HG03066 (cell line): Measurements from ENCODE around the gene METTL4.

Experiments used
- ATAC-seq: cut with Tn5 transposase; IDR thresholded peaks from one replicate; pipeline ENCODE4 v1.9.1; 2021; ENCODE audit warnings: low read depth; ENCODE audit not compliant: unreplicated experiment

METTL4 gene

GRCh38 chr18:2571200-2572170 lies at the start of gene METTL4, which contains the start of gene NDC80:
Gene METTL4 (minus strand): TSS chr18:2571505. CDS start chr18:2567216, 4,289 bp downstream.
Gene NDC80 (plus strand): TSS chr18:2571557. CDS start chr18:2572986, 1,429 bp downstream.
- peak; percentile 80 for ATAC-seq

DNA sequence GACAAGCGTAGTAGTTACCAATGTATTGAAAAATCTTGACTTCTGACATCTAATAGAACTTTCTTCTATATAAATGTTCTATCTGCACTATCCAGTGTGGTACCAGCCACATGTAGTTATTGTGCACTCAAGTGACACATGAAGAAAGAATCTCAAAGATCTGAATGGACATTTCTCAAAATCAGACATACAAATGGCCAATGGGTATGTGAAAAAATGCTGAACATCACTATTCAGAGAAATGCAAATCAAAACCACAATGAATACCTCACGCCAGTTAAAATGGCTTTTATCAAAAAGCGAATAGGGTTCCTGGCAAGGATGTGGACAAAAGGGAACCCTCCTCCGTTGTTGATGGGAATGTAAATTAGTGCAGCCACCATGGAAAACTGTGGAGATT lies 46.7 kb upstream of the METTL4 start:
- no peak for ATAC-seq

GRCh38 chr18:2617401-2617998 lies 46.2 kb upstream of the METTL4 start:
- ATAC-seq: no peak

DNA sequence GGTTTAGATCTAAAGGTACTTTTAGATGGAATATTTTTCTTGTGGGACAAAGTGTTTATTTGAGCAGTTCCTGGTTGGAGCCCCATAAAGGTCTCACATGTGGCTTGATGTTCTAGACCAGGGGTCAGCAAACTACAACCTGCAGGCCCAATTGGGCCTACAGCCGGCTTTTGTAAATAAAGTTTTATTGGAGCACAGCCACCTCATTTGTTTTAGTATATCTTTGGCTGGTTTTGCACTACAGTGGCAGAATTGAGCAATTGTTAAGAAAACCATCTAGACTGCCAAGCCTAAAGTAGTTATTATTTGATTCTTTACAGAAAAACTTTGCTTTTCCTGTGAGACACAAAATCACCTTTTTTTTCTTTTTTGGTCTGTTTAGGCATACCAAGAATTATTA lies 41.7 kb upstream of the METTL4 start:
- no peak for ATAC-seq

DNA sequence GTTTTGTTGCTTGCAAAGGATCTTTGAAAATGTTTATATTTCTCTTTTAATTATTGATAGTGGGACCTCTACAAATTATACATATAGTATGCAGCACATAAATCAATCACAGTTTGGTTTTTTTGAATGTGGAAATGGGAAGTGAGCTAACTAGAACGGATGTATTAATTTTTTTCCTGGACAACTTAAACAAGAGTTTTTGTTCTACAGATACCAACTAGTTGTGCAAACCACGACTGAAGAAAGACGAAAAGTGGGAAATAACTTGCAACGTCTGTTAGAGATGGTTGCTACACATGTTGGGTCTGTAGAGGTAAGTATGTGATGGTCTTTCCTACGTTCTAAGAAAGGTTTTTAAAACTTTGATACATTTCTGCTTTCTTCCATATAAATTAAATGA lies 39.2 kb upstream of the METTL4 start:
- ATAC-seq: no peak

DNA sequence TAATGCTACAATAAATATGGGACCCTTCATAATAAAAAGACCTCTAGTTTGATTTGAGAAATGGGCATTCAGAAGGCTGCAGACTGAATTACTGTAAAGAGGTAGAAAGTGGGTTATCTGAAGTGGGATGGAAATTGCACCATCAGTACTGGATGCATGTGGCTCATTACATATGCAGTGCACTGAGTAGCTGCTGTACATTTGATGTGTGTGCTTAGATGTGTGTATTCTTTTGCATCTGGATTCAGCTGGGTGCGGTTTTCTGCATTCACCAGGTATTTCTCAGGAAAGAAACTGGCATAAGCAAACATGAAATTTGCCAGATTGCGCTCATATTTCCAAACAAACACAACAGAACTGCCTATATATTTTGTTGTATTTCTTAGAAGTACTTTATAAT lies 38.3 kb upstream of the METTL4 start:
- ATAC-seq: no peak

DNA sequence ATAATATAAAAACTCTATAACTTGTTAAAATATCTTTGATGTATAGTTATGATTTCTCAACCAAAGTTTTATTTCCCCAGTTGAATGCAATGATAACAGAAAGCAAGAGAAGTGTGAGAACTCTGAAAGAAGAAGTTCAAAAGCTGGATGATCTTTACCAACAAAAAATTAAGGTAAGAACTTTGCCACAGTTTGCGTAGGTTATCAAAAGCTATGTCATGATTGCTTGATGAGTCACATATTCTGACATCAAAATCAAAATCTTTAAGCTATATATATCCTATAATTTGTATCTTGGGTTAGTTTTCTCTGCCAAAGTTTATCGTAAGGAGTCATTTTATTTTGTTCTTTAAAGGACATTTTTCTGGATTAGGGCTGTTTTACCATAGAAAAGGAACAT lies 35.0 kb upstream of the METTL4 start:
- ATAC-seq: no peak

DNA sequence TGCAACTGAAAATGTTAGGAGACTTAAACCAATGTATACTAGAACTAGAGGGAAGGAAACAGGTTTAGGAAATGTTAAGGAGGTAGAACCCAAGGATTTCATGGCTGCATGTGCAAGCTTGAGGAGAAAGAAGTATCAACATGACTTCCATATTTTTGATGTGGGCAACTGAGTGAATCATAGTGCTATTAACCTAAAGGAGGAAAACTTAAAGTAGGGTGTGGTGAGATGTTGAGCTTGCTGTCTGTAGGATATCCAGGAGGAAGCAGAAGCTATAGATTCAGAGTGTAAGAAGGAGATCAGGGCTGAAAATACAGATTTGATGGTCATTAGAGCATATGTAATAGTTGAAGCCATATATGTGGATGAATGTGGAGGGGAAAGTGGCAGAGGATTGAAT lies 31.5 kb upstream of the METTL4 start:
- ATAC-seq: no peak

- ATAC-seq: no peak
These were observed 26.3 kb upstream of the METTL4 start for GRCh38 chr18:2597639-2598038.

DNA sequence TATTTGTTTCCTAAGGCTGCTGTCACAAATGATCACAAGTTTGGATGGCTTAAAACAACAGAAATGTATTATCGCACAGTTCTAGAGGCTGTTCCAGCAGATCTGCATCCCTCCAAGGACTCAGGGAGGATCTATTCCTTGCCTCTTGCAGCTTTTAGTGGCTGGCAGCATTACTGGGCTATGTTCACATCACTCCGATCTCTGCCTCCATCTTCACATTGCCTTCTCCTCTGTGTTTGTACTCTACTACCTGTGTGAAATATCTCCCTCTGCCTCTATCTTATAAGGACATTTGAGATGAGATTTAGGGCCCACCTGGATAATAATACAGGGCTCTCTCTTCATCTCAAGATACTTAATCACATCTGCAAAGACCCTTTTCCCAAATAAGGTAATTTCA lies 19.0 kb upstream of the METTL4 start:
- no peak for ATAC-seq

- ATAC-seq: no peak
These were observed 18.2 kb upstream of the METTL4 start for GRCh38 chr18:2589345-2590068.

- ATAC-seq: no peak
These were observed 17.5 kb upstream of the METTL4 start for GRCh38 chr18:2588666-2589344.

DNA sequence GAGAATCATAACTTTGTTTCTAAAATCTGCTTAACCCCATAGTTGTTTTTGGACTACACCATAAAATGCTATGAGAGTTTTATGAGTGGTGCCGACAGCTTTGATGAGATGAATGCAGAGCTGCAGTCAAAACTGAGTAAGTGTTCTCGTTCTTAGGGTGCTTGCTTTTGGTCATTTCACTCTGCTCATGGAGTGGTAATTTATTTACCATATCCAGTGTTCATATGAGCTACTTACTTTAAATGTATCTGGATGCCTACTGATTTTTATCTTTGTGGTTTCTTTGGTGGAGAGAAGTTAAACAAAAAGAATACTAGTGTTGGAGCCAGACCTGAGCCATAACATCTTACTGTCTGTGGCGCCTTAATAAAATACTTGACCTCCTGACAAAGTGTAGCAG lies 16.5 kb upstream of the METTL4 start:
- ATAC-seq: no peak

- ATAC-seq: no peak
These were observed 2.1 kb upstream of the METTL4 start for GRCh38 chr18:2573408-2573807.

- ATAC-seq: no peak
These were observed 1.6 kb upstream of the METTL4 start for GRCh38 chr18:2572892-2573291.

DNA sequence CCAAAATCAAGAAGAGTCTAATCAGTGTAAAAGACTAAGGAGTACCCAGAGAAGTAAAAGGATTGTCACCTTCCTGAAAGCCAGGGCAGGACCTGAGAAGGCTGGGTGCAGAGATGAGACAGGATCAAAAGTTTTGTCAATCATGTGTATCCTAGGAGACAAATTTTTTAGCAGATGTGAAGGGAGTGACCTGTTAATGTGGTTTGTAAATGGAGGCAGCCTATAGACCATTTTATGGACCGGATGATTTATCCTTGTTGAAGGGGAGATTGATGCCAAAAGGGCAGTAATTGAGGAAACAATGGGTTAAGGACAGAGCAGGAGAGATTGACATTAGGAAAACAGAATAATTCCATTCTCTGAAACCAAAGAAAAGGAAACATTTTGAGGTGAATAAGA lies 865 bp upstream of the METTL4 start:
- no peak for ATAC-seq

GRCh38 chr18:2570772-2571199 lies 519 bp downstream of the METTL4 start:
- ATAC-seq: peak; percentile 53

DNA sequence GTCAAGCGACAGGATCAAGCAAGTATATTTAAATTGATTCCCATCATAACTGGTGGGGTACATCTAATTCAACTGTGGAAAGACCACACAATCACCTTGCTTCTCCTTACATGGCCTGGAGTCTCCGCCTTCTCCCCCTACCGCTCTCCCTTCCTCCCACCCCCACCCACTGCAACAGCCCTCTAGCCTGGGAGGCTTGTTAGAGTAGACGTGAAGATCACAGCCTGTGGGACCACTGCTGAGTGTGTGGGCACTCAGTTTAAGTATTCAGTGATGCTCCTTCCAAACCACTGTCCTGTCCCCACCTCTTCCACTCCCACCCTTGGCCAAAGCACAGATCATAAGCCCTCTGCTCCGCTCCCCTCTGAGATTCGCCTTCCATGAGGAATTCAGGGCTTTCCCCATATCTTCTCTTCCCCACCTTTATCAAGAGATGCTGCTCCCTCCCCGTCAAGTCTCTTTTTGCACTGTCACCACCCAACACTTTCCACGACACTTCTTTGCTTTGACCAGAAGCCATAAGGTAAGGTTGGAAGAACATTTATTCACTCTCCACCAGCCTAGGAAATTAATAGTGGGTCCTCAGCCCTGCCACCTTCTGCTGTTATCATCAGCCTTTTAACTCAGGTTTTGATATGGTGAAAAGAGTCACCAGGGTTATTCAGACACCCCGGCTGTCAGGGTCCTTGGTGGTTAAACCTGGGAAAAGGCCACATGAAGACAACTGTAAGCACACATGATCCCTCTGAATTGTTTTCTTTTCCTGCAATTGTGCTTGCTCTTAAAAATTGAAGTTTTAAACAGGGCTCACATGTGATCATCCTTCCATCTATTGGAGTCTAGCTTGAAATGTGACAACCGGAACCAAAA lies 1.7 kb downstream of the METTL4 start:
- ATAC-seq: no peak

DNA sequence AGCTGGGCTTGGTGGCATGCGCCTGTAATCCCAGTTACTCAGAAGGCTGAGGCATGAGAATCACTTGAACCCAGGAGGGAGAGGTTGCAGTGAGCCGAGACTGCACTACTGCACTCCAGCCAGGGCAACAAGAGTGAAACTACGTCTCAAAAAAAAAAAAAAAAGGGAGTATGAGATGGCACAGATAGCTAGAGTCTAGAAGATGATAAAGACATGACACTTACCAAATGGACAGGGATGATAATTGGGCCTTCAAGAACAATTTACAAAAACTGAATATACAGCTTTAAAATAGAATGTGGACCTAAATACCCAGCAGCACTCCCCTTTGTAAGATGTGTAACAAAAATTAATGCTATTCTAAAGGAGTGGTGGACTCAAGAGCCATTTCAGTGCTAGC lies 2.7 kb downstream of the METTL4 start:
- ATAC-seq: no peak

GRCh38 chr18:2568129-2568528 lies 3.2 kb downstream of the METTL4 start:
- no peak for ATAC-seq
